H1 (cell line): ENCODE data around the gene INCENP. TPM values are rescaled to one million over a fixed set of nuclear protein-coding genes. Genes with fewer than 3 reads are reported as not detected.

Source experiments
- MAFK ChIP-seq: IDR thresholded peaks from 2 replicates; pipeline ENCODE4 v1.6.1; 2012; ENCODE audit warnings: low read depth, mild to moderate bottlenecking, improper control_type of control experiment, low read length
- polyA plus RNA-seq, 7 experiments: library from polyadenylated mRNA; depleted of rRNA in 3 of 7; stranded (reverse) in 5 of 7; unstranded in 2 of 7; fragments of >200 nt in 5 of 7; fragments of 200-250 nt in 2 of 7; gene quantifications; 1 replicate in 5 of 7; 2 replicates in 1 of 7; 4 replicates in 1 of 7; pipeline versions ENCODE4 v1.2.1 to v1.2.3, GENCODE V29; 2011 to 2013; ENCODE audit warnings: missing spikeins in 2 of 7, mixed read lengths in 2 of 7
- total RNA-seq: library from RNA; stranded (reverse); fragmentation: NEBNext Ultra II Directional; extraction: Animal tissue kit (Norgen Biotek cat#: 25700); gene quantifications from 2 replicates; pipeline ENCODE4 v1.2.1, GENCODE V29; 2021

Gene INCENP
- total and polyA plus RNA-seq, 2 of the 8 experiments (the other 6 are each of a cell fraction or from before 2014, with no cell fraction given) = 25.4 to 132 TPM

- TF ChIP-seq MAFK = no peak
These were observed 4.3 kb downstream of the INCENP start (continued) for GRCh38 chr11:62127941-62128770.
